SU-DHL-6 (cell line): ENCODE data around the gene CEP104.

Experiments
- EZH2phosphoT487 ChIP-seq: fragments of 200-600 bp; sonication (generic), shearing (Covaris generic); conservative IDR thresholded peaks from 2 replicates; pipeline ENCODE4 v1.6.1; 2018; ENCODE audit warnings: mild to moderate bottlenecking, antibody characterized with exemption, low read length, moderate library complexity, mixed read lengths
- TF ChIP-seq, protein P1 (sequence below): fragments of 200-600 bp; sonication (generic); IDR thresholded peaks from one replicate; pipeline ENCODE4 v1.5.1; 2017; ENCODE audit warnings: antibody characterized with exemption, mild to moderate bottlenecking, low read length, moderate library complexity; ENCODE audit not compliant: insufficient read depth, poor library complexity, severe bottlenecking

DNA sequence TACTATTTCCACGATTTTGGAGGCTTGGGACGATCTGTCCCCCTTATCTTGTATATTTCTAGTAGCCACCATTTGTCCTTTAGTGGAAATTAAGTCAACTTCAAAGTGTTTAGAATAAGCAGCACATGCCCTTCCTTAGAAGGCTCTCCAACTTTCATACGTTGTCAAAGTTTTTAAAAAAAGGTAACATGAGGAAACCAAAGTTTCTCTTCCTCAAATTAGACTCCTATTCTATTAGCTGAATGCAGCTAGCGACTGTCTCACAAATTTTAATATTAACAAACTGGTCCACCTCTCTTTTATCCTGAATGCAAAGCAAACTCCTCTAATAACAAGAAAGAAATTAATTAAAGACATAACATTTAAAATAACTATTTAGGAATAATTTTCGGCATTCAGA is 36.2 kb upstream of the CEP104 start:
- TF ChIP-seq, protein P1, sequence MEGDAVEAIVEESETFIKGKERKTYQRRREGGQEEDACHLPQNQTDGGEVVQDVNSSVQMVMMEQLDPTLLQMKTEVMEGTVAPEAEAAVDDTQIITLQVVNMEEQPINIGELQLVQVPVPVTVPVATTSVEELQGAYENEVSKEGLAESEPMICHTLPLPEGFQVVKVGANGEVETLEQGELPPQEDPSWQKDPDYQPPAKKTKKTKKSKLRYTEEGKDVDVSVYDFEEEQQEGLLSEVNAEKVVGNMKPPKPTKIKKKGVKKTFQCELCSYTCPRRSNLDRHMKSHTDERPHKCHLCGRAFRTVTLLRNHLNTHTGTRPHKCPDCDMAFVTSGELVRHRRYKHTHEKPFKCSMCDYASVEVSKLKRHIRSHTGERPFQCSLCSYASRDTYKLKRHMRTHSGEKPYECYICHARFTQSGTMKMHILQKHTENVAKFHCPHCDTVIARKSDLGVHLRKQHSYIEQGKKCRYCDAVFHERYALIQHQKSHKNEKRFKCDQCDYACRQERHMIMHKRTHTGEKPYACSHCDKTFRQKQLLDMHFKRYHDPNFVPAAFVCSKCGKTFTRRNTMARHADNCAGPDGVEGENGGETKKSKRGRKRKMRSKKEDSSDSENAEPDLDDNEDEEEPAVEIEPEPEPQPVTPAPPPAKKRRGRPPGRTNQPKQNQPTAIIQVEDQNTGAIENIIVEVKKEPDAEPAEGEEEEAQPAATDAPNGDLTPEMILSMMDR = no peak
- no peak for TF ChIP-seq EZH2phosphoT487
